Stomach smooth muscle (tissue), 2 donors: ENCODE data around the gene TNNT3.
A peak's percentile ranks its signal among the peaks of the same experiment; 100 is the strongest.

Source experiments
- H3K27ac ChIP-seq: one replicate; pipeline ENCODE4 v1.7.0; 2013; ENCODE audit warnings: mild to moderate bottlenecking, low read length, inconsistent platforms
- H3K27me3 ChIP-seq, 2 donors: one replicate each; pipeline ENCODE4 v1.7.0; 2013; ENCODE audit warnings: low read length in 2 of 2; ENCODE audit not compliant: insufficient read depth in 2 of 2, control insufficient read depth in 1 of 2
- H3K36me3 ChIP-seq, 2 donors: one replicate each; pipeline ENCODE4 v1.7.0; 2013; ENCODE audit warnings: low read length in 2 of 2; ENCODE audit not compliant: control insufficient read depth in 2 of 2, insufficient read depth in 2 of 2
- H3K4me1 ChIP-seq: one replicate; pipeline ENCODE4 v1.7.0; 2013; ENCODE audit warnings: low read length; ENCODE audit not compliant: control insufficient read depth, insufficient read depth
- H3K4me3 ChIP-seq, 2 donors: one replicate each; pipeline ENCODE4 v1.7.0; 2013; ENCODE audit warnings: low read length in 2 of 2
- H3K9ac ChIP-seq, 2 donors: one replicate each; pipeline ENCODE4 v1.7.0; 2013; ENCODE audit warnings: low read length in 2 of 2, mild to moderate bottlenecking in 1 of 2
- H3K9me3 ChIP-seq, 2 donors: one replicate each; pipeline ENCODE4 v1.7.0; 2013; ENCODE audit warnings: low read length in 2 of 2; ENCODE audit not compliant: control insufficient read depth in 2 of 2
- donor health status: healthy.
- donor health status: Pancreatic carcinoma.

TNNT3 gene

GRCh38 chr11:1917523-1918435 lies 1.7 kb upstream of the TNNT3 start:
- no peak overlapping the region for H3K9ac ChIP-seq
- peaks cover 0 to 5% of the 10 kb centered on the region in 2 donors for H3K27me3 ChIP-seq
- H3K9me3 ChIP-seq = no peaks in the 10 kb centered on the region
- H3K4me3 ChIP-seq = no peak overlapping the region
- H3K36me3 ChIP-seq = no peaks in the 10 kb centered on the region
- no peak overlapping the region for H3K27ac ChIP-seq
- H3K4me1 ChIP-seq = peaks cover 18% of the 10 kb centered on the region

DNA sequence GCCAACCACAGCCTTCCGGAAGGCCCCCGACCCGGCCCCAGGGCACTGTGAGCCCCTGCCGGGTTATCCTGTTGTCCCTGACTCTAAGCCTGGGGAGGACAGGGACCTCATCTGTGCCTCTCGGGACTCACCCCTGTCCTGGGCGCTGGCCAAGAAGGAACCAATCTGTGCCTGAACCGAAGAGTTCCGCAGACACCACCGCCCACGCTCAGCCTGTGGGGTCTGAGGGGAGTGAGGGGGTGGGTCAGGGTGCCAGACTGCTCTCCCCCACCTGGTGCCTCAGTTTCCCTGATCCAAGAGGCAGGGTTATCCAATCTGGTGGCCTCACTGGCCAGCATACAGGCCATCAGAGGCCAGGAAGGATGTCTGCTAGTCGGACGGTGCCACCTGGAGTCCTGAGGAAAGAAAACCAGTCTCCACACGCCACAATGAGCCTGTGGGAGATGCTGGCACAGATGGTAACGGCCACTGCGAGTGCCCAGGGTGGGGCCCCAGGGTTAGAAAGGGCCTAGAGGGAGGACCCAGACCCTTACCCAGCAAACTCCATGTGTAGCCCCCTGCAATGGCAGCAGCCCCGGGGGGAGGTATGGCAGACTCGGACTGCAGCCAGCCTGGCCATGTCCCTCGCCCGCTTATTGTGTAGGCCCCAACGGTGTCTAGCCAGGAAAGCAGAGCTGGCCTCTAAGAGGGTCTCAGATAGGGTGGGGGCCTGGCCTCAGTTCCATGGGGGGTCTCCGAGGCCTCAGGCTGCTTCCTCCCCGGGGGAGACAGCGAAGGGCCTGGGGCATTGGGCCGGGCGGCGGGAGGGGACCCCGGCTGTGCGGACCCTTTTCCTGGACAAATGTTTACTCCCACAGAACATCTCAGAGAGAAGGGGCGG lies 827 bp upstream of the TNNT3 start:
- no peaks in the 10 kb centered on the region for H3K36me3 ChIP-seq
- peaks cover 0 to 5% of the 10 kb centered on the region in 2 donors for H3K27me3 ChIP-seq
- H3K4me3 ChIP-seq = no peak overlapping the region
- no peaks in the 10 kb centered on the region for H3K9me3 ChIP-seq
- H3K9ac ChIP-seq = no peak overlapping the region
- H3K27ac ChIP-seq = no peak overlapping the region
- peaks cover 18% of the 10 kb centered on the region for H3K4me1 ChIP-seq

- Histone ChIP-seq H3K9me3 (no peaks in the 10 kb centered on the region), H3K27me3 (no peaks in the 10 kb centered on the region), H3K9ac (no peak overlapping the region), H3K36me3 (no peaks in the 10 kb centered on the region), H3K4me1 (peaks cover 18% of the 10 kb centered on the region), H3K27ac (no peak overlapping the region), H3K4me3 (no peak overlapping the region)
Measured at GRCh38 chr11:1920128-1920908, 815 bp downstream of the TNNT3 start.

DNA sequence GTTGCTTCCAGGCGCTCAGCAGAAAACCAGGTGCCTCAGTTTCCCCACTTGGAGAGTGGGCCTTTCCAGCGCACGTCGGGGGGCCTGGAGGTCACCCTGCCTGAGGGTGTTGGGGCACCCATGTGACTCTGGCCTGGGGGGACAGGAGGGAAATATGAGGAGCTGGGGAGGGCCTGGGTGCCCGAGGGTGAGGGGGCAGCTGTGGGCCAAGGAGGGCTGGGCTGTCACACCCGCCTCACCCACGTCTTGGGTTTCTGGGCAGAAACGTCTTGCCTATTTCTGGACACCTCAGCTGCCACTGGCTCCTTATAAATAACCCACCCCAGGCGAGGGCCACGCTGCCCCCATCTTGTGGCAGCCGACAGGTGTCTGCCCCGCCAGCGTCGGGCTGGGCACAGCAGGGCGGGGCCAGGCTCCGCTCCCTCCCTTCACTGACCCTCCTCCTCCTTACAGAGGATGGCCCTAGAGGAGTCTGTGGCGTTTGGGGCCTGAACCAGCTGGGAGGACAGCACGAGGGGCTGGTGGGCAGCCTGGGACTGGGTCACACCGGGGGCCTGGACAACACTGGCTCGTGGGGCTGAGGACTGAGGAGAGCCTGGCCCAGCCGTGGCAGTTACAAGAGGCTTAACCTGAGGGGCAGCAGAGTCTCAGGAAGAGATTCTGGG lies 1.5 kb downstream of the TNNT3 start:
- no peak overlapping the region for H3K9ac ChIP-seq
- peak overlapping the region; percentile 31 for H3K27ac ChIP-seq
- H3K4me3 ChIP-seq = no peak overlapping the region
- no peaks in the 10 kb centered on the region for H3K27me3 ChIP-seq
- no peaks in the 10 kb centered on the region for H3K36me3 ChIP-seq
- peaks cover 18% of the 10 kb centered on the region for H3K4me1 ChIP-seq
- H3K9me3 ChIP-seq = no peaks in the 10 kb centered on the region

DNA sequence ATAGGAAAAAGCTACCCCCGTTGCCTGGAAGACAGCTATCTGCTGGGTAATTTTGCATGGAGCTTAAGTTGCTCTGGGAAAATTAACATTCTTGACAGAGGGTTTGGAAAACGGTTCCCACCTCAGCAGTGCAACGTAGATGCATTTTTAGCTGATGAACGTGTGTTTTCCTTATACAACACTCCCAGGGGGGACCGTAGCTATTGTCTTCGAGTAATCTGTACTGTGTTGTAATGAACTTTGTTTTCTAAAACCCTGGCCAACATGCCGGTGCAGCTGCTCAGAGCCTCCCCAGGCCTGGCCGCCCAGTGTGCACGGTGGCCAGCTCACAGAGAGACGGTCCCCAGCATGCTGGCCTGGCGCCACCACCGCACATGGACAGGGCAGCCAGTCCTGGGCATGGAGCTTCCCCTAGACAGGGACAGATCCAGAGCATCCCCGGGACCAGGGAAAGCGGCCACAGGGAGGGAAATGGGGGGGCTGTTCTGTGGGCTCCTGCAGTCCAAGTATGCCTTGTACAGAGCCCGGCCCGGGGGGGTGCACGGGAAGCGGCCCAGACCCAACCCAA lies 2.2 kb downstream of the TNNT3 start:
- Histone ChIP-seq H3K9ac (no peak overlapping the region), H3K27ac (peak overlapping the region; percentile 31), H3K4me1 (peaks cover 21% of the 10 kb centered on the region), H3K9me3 (no peaks in the 10 kb centered on the region), H3K4me3 (no peak overlapping the region), H3K36me3 (no peaks in the 10 kb centered on the region), H3K27me3 (no peaks in the 10 kb centered on the region)

- no peak overlapping the region for H3K27ac ChIP-seq
- no peak overlapping the region for H3K9ac ChIP-seq
- H3K9me3 ChIP-seq = no peaks in the 10 kb centered on the region
- no peaks in the 10 kb centered on the region for H3K27me3 ChIP-seq
- H3K36me3 ChIP-seq = no peaks in the 10 kb centered on the region
- H3K4me3 ChIP-seq = no peak overlapping the region
- peaks cover 23% of the 10 kb centered on the region for H3K4me1 ChIP-seq
Measured at GRCh38 chr11:1922481-1923081, 3.1 kb downstream of the TNNT3 start.

GRCh38 chr11:1923201-1923956 lies 3.9 kb downstream of the TNNT3 start:
- Histone ChIP-seq H3K9me3 (no peaks in the 10 kb centered on the region), H3K9ac (no peak overlapping the region), H3K4me3 (no peak overlapping the region), H3K36me3 (no peaks in the 10 kb centered on the region), H3K27ac (no peak overlapping the region), H3K27me3 (no peaks in the 10 kb centered on the region), H3K4me1 (peaks cover 25% of the 10 kb centered on the region)

DNA sequence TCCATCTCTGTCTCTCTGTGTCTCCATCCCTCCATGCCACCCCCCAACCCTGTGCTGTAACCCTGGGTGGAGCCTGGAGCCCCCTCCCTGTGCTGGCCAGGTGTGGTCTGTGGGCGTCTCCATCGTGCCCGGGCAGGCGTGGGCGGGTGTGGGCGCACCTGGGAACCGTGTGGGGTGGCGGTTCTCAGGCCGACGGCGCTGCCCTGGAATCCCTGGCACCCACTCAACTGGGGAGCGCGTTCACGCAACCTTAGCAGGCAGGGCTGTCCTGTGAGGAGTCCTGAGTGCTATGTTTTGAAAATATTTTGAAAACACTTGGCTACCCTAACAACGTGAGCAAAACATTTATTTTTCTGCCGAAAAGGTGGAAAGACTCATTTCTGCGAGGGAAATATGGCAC lies 4.7 kb downstream of the TNNT3 start:
- H3K36me3 ChIP-seq = no peaks in the 10 kb centered on the region
- H3K9ac ChIP-seq = no peak overlapping the region
- no peaks in the 10 kb centered on the region for H3K27me3 ChIP-seq
- peaks cover 25% of the 10 kb centered on the region for H3K4me1 ChIP-seq
- no peak overlapping the region for H3K27ac ChIP-seq
- H3K4me3 ChIP-seq = no peak overlapping the region
- H3K9me3 ChIP-seq = no peaks in the 10 kb centered on the region

GRCh38 chr11:1924646-1925372 lies 5.3 kb downstream of the TNNT3 start:
- H3K27me3 ChIP-seq = no peaks in the 10 kb centered on the region
- no peak overlapping the region for H3K4me3 ChIP-seq
- H3K9me3 ChIP-seq = no peaks in the 10 kb centered on the region
- no peaks in the 10 kb centered on the region for H3K36me3 ChIP-seq
- H3K4me1 ChIP-seq = peaks cover 25% of the 10 kb centered on the region
- no peak overlapping the region for H3K27ac ChIP-seq
- no peak overlapping the region for H3K9ac ChIP-seq
